Left kidney (tissue), 2 donors: ENCODE measurements around the gene DENND2D. TPM values are rescaled to one million over a fixed set of nuclear protein-coding genes. Genes with fewer than 3 reads are reported as not detected.

ENCODE experiments used
- DNase-seq: peaks from one replicate; pipeline ENCODE4 v3.0.0-alpha.2; 2013
- polyA plus RNA-seq: library from polyadenylated mRNA; unstranded; fragments of 120-200 nt; gene quantifications from one replicate; pipeline ENCODE4 v1.2.1, GENCODE V29; 2013; ENCODE audit not compliant: insufficient read length

The DENND2D gene
- polyA plus RNA-seq, 1 donor = 18.9 TPM

DNA sequence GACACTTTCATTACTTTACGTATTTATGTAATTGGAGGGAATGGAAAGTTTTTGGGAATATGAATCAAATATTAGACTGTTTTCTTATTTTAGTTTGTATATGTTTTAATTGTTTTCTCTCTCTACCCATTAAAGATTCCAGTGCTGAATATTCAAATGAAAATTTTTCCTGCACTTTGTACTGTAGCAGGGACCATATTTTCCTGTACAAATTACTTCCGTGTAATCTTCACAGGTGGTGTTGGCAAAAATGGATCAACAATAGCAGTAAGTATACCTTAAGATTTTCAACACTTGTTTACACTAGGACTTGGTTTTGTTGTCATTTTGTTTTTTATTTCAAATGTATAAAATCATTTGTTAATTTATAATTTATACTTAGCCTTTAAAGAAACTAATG is 18.4 kb downstream of the DENND2D start:
- no peak for DNase-seq

DNA sequence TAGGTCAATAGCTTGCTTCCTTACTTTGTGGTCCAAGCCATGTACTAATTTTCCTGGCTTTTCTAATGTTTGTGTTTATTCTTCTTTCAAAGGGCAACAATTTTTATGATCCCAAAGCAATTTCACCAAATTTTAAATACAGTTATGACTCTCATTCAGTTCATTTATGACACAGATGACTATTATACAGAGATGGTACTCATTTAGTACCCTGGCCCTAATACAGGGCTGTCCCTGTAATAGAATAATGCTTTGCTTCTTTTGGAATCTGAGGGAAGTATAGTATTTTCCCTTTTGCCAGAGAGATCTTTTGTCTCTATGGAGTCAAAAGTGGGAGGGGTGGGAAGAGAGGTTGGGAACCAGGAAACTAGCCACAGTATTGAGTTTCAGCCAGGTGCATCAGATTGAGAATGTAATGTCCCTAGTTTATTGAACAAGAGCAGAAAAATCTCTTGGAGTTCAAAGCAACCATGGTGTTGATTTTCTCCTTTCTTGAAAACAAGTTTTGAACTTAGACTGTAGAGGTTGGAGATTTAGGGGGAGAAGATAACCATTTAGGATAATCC is 20.4 kb downstream of the DENND2D start:
- DNase-seq = no peak

DNA sequence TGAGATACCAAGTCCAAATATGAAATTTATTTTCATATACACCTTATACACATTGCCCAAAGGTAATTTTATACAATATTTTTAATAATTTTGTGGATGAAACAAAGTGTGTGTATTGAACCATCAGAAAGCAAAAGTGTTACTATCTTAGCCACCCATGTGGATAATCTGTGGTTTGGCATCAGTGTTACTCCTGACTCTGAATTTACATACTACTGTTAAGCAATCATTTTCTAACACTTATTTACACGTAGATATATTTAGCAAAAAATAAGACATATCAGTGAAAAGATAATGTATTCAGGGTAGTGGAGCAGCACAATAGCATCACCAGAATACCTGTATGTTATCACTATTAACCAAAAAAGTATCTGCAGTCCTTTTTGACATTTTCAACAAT is 23.8 kb downstream of the DENND2D start:
- DNase-seq = no peak

DNA sequence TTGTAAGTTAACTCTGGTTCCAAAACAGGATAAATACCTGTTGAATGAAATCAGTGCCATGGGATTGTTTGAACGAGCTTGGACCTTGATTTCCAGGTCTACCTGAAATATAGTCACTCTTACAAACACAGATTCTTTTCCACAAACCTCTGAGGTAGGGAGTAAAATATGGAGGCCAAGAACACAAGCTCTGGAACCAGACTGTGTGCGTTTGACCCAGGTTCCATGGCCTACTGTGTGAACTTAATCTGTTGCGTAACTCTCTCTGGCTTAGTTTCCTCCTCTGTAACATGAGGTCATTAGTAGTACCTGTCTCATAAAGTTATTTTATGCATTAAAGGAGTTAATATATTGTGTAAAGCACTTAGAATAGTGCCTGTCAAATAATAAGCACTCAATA is 25.1 kb downstream of the DENND2D start:
- DNase-seq = no peak

DNA sequence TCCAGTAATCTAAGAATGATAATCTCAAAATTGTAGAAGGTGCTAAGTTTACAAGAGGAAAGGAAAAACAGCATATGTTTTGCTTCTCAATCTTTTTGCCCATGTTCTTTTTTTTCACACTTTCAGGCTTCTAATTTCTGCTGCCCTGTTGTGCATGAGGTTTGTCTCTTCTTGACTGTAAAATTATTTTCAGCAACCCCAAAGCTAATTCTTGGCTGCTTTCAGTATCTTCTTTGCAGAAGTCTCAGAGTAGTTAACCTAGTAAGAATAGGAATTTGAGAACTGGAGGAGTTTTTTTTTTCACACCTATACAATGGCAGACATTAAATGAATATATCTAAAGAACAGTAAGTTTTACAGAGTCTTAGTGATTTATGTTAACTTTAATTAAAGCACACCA is 26.4 kb downstream of the DENND2D start:
- DNase-seq = no peak

DNA sequence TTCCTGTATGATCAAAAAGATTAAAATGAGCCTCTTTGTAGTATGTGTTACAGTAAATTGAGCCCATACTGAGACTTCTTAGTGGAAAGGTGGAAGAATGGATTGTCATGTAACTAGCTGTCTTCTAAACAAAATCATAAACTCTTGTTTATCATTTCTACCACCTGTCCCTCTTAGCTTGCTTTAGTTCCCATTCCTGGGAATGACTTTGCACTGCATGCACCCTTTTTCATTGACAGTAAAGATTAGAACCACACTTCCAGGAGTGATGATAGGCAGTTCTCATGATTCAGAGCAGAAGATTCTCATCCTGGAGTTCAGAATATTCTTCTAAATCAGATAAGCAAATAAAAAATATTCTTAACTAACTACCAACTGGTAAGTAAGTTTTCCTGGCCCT is 28.0 kb downstream of the DENND2D start:
- no peak for DNase-seq

DNA sequence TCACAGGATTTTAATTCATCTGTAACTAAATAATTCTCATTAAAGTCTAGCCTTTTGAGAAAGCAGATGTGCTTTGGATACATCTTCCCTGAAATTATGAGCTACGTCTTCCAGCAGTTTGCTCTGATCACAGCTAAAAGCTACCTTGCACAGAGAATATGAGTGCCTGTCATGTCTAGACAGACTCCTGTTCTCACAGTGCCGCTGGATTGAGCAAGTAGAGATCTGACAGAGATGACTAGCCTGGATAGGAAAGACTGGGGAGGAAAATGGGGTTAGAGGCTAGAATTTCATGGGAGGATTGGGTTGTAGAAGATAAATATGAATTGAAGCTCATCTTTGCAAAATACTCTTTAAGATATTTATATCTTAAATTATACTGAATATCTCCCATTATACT is 36.3 kb downstream of the DENND2D start:
- no peak for DNase-seq

DNA sequence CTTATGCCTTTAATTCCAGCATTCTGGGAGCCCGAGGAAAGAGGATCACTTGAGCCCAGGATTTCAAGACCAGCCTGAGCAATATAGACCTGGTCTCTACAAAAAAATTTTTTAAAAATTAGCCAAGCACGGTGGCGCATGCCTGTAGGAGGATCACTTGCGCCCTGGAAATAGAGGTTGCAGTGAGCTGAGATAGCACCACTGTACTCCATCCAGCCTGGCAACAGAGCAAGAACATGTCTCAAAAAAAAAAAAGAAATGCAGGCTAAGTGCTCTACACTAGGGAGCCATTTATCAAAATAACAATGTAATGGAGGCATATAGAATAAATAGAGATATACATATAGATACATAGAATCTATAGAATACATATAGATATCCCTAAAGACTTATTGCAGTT is 37.1 kb downstream of the DENND2D start:
- DNase-seq = no peak

DNA sequence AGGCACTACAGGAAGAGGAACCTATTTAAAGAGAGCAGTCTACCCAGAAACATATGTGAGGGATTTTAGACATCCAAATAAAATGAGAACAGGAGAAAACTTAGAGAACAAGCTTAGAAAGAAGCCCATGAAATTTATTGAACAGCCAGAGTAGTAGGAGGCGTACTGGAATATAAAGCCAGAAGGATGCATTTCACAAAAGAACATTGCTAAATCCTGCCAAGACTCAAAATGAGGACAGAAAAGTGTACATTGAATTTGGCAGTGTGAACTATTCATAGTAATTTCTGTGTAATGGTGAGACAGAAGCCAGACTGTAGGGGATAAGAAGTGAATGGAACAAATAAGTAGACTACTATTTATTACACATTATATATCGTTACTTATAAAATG is 38.0 kb downstream of the DENND2D start:
- no peak for DNase-seq

DNA sequence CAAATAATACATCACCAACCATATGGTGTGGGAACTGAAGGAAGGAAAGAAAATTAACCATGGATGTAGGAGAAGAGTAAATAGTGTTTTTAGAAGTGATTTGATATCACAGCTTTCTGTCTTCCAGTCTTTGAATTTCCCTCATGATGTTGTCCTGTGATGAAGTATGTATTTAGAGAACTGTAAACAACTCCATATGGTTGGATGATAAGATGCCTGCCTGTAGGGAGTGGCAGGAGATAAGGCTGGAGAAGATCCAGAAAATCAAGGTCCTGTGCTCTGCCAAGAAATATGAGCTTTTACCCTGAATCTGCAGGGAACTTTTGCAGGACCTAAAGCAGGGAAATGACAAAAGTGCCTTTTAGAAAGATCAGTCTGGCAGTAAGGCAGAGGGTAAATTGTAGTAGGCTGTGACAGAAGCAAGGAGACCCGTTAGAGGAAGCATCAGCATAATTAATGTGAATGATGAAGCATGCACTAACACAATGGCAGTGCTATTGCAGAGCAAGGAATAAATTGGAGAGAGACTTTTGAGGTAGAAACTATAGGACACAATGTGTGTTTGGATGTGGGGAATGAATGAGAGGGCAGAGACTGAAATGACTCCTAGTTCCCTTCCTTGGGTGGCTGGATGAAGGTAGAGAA is 38.5 kb downstream of the DENND2D start:
- no peak for DNase-seq

DNA sequence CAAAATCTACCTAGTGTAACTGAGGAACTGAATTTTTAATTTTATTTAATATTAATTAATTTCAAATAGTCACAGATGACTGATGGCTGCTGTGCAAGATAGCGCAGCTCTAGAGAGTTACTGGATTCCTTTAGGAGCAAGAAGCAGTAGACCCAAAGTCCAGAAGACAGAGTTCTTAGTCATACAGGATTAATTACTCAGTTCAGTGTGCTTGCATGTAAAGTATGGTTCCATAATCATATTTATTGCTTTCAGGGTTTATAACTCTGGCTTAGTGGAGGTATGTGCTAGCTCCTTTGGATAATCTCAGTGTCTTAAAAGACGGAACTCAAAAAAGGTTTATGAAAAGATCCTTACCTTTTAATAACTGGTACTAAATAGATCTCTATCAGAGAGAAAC is 43.0 kb downstream of the DENND2D start:
- no peak for DNase-seq

DNA sequence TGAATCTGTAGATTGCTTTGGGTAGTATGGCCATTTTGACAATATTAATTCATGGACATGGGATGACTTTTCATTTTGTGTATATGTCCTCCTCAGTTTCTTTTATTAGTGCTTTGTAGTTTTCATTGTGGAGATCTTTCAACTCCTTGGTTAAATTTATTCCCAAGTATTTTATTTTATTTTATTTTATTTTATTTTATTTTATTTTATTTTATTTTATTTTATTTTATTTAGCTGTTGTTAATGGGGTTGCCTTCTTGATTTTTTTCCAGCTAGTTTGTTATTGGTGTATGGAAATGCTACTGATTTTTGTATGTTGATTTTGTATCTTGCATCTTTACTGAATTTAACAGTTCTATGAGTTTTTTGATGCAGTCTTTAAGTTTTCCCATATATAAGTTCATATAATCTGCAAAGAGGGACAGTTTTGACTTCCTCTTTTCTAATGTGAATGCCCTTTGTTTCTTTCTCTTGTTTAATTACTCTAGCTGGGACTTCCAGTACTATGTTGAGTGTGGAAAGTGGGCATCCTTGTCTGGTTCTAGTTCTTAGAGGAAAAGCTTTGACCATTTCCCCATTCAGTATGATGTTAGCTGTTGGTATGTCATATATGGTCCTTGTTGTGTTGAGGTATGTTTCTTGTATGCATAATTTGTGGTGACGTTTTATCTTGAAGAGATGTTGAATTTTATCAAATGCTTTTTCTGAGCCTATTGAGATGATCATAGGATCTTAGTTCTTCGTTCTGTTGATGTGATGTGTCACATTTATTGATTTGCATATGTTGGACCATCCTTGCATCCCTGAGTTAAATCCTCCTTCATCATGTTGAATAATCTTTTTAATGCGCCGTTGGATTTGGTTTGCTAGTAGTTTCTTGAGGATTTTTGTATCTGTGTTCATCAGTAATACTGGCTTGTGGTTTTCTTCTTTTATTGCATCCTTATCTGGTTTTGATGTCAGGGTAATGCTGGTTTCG is 46.1 kb downstream of the DENND2D start:
- DNase-seq = no peak

DNA sequence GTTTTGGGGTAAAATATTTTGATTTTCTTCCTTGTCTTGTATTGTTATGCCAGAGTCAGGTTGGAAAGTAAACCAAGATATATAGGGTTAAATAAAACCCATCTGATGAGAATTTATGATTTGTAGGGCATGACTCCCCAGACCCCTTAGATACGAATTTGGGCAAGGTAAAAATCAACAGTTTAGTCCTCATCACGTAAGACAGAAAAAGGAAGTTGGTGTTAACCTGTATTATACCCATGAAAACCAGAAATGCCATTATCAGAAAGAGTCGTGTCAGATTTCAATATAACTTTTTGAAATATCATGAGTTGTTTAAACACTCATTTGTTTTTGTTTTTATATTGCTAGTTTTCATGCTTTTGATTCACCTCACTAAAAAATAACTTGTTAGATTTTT is 48.6 kb downstream of the DENND2D start:
- no peak for DNase-seq

DNA sequence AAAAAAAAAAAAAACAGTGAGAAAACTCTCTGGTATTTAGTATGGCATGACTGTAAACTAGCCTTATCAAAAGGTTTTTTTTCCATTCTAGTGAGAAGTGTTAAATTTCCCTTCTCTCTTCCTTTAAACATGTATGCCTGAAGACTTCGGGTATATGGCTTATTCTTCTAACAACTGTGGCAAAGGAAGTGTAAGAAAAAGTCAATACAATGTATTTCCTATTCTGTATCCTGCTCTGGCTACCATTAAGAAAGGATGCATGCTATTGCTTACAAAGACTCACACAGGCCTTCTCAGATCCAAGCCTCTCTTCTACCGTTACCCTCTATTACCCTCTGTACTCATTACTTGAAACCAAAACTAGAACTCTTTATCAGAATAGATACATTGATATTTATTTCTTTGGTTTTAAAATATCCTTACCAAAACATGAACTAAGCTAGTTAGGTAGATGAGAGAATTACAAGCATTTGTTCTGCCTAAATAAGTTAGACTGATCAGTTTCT is 52.0 kb downstream of the DENND2D start:
- no peak for DNase-seq

DNA sequence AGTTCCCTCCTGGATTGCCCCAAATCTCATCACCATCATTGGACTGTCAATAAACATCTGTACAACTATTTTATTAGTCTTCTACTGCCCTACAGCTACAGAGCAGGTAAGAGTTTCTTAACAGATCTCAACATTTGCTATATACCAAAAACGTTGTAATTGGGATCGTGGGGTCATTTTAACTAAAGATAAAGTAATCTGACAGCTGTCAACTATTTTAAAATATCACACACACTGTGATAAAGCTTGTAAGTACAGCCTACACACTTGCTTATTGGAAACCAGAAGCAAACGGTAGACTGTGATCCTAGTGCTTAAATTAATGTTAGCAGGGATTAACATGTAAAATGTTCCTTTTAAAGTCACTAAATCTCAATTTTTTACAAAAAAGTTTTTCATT is 52.5 kb downstream of the DENND2D start:
- no peak for DNase-seq

DNA sequence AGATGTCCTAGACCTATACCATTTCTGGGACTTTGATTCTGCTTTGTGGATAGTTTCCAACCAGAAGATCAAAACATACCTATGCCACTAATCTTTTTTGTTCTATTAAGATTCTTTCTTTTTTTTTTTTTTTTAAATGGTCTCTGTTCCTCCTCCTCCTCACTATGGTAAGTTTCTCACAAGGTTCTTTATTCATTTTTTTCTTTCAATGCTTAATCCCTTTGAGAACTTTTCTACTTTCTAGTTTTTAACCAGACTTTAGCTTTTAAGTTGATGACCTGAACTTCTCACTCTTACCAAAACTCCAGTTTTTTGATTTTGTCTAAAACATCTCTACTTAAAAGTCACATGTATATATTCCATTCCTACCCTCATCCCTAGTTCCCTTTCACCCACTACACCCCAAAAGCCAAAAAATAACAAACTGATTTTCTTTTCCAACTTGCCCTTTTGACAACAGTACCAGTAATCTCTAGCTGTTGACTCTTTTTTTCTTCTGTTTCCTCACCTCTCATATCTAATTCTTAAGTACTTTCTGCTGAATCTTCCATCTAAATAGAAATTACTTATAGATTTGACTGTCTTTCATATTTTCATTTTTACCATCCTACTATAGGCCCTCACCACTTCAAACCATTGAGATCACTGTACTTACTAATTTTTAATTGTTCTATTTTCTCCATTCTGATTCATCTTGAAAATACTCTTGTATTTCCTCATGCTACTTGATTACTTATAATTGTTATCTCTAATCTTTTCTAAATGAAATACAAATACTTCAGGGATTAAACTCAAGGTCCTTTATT is 54.3 kb downstream of the DENND2D start:
- no peak for DNase-seq

DNA sequence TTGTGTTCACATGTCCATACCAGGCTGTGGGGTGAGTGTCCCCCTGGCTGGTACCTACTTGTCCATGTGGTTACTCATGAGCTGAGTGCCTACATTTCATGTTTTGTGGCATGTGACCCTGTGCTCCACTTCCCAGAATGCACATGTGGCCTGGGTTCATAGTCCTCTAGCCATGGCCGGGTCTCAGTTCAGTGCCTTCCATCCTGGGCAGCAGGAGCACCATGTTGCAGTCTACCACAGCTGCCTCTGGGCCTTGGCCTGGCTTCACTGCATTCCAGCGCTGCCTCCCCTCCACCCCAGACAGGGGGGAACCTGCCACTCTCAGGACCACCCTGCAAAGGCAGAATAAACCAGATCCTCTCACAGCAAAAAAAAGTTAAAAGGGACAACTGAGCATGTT is 54.9 kb downstream of the DENND2D start:
- no peak for DNase-seq

DNA sequence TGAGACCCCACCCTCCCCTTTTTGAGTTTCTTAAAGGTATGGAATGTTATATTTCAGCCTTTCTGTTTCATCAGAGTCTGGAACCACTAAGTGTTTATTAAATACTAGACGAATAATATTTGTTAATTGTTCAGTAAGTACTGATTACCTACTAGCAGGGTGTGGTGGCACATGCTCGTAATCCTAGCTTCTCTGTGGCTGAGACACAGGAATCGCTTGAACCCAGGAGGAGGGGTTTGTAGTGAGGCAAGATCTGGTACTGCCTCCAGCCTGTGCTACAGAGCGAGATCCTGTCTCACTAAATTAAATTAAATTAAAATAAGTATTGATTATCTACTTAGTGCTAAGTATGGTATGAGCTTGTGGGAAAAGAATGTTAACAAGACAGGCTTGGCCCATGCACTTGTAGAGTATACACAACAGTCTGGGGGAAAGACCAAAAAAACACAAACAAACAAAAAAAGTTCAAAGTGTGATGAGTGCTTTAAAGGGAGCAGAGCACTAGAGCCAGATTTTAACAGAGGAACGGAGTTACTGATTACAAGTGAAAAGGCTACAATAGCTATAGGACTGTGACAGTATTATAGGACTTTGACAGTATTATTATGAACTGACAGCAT is 58.0 kb downstream of the DENND2D start:
- no peak for DNase-seq

DNA sequence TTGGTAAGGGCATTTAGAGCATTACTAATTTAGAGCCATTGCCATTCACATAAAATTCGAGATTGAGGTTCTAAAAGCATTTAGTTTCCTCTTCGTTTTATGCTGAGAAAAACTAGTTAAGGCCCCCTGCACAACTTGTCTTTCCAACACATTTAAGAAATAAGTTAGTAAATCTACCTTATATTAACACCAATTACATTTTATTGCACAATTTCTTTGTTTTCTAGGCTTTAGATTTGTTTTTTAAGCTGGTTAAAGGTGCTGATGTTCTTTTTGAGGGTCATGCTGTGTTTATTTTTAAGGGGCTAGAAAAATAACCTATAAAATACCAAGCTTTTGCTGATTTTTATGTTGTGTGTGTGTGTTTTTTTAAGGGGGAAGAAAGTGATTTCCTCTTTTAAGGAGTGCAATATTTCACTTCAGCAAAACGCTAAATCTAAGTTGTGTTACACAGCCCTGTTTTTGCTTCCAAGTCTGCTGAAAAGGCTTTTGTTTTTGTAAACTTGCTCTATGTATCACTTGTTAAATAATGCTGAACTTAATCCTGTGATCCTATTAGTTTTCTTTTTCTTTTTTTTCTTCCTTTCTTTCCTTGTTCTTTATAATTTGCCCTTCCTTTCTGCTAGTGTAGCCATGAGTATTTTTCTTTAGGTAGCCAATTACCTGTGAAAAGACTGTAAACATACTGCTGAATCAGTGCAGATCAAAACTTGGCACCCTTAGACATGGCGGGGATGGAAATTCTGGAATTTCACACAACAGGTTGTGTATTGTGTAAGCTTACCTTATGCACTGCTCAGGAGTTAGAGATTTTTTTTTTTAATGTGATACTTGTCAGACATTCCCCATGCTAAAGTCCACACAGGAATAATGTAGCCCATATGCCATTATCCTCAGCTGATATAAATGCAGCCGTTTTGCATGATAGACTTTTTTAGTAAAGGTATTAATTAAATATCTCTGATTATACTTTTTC is 58.9 kb downstream of the DENND2D start:
- DNase-seq = no peak

DNA sequence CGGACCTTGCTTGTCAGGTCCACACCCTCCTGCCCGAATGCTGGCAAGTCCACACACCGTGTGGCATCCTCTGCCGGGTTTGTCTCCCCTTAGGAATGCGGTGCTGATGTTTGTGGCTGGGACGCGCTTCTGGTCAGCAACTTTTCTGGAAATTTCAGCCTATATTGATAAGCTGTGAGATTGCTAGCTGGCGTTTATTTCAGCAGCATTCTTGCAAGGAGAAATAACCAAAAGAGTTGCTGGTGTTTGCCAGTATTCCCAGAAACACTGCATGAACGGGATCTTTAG is 59.8 kb downstream of the DENND2D start:
- peak; percentile 35 for DNase-seq
